IPS DF 6.9 (cell line): ENCODE results near the gene RPA3.
"Not testable (repeated sequence)": the region's sequence is repeated elsewhere in the genome, so short reads cannot be mapped to it uniquely, and the experiment has no call there.

Experiments
- DNase-seq: peaks from one replicate; pipeline ENCODE4 v3.0.0-alpha.2; 2013; ENCODE audit warnings: low read depth, low spot score
- H3K27ac ChIP-seq: one replicate; pipeline ENCODE4 v1.5.1; 2013; ENCODE audit warnings: low read length, control low read depth
- H3K27me3 ChIP-seq: 2 replicates; pipeline ENCODE4 v1.6.1; 2013; ENCODE audit warnings: mild to moderate bottlenecking, low read length; ENCODE audit not compliant: control insufficient read depth, insufficient read depth
- H3K36me3 ChIP-seq: 2 replicates; pipeline ENCODE4 v1.6.1; 2013; ENCODE audit warnings: low read length; ENCODE audit not compliant: control insufficient read depth, insufficient read depth
- H3K4me1 ChIP-seq: 2 replicates; pipeline ENCODE4 v1.6.1; 2013; ENCODE audit warnings: low read length; ENCODE audit not compliant: control insufficient read depth, insufficient read depth
- H3K4me3 ChIP-seq: 2 replicates; pipeline ENCODE4 v1.5.1; 2013; ENCODE audit warnings: mild to moderate bottlenecking, low read length
- H3K9me3 ChIP-seq: 2 replicates; pipeline ENCODE4 v1.6.1; 2013; ENCODE audit warnings: low read length, inconsistent platforms; ENCODE audit not compliant: control insufficient read depth, insufficient read depth
- WGBS: extraction: QIAGEN DNeasy Blood & Tissue Kit; methylation state at CpG from one replicate; pipeline ENCODE4 v1.1.7; 2013; ENCODE audit warnings: mixed read lengths, missing lambda C conversion rate; ENCODE audit not compliant: insufficient read length, insufficient coverage; 5-methylcytosine and 5-hydroxymethylcytosine counted together

Gene RPA3

DNA sequence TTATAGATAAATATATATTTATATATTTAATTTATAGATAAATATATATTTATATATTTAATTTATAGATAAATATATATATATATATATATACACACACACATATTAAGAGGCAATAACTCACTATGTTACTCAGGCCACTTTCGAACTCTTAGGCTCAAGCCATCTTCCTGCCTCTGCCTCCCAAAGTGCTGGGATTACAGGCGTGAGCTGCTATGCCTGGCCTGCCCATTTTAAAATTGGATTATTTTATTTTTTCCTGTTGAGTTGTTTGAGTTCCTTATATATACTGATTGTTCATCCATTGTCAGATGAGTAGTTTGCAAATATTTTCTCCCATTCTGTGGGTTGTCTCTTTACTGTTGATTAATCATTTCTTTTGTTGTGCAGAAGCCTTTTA is 38.8 kb downstream of the RPA3 start:
- DNase-seq, H3K27me3 ChIP-seq, H3K4me1 ChIP-seq, H3K36me3 ChIP-seq, H3K9me3 ChIP-seq, H3K27ac ChIP-seq, H3K4me3 ChIP-seq: not testable (repeated sequence)
- no CpG with 5 or more reads among the region's 2 CpGs for WGBS

DNA sequence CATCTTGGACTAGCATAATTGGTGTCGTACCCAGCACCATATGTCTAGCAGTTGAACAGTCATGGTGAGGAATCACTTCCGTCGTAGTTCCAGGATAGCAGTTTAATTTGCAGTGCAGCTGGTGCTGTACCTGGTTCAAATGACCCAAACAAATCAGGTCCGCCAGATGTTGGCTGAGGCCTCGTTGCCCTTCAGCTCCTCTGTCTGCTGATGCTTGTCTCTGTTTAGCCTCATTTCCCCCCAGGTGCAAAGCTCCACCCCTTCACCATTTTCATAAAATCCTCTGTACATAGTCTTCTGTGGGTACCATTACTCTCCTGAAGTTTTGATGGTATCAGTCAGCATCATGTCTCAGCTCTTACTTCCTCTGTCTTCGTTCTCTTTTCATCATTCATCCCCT is 42.7 kb downstream of the RPA3 start:
- no peak for DNase-seq
- Histone ChIP-seq H3K9me3 (no peaks in the 10 kb centered on the region), H3K36me3 (no peaks in the 10 kb centered on the region), H3K4me3 (no peak overlapping the region), H3K27ac (no peak overlapping the region), H3K27me3 (no peaks in the 10 kb centered on the region), H3K4me1 (no peaks in the 10 kb centered on the region)
- WGBS, result no CpG with 5 or more reads among the region's 6 CpGs

DNA sequence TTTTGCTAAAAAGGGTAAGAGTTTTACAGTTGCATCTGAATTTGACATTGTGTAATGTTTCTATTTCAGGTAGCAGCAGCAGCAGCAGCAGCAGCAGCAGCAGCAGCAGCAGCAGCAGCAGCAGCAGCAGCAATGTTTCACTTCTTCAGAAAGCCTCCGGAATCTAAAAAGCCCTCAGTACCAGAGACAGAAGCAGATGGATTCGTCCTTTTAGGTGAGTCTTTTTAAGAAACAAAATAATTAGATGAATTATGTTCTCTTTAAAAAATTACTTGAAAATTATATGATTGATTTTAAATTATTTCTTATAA is 45.2 kb downstream of the RPA3 start:
- Histone ChIP-seq H3K4me3 (no peak overlapping the region), H3K36me3 (no peaks in the 10 kb centered on the region), H3K9me3 (no peaks in the 10 kb centered on the region), H3K27ac (no peak overlapping the region), H3K27me3 (no peaks in the 10 kb centered on the region), H3K4me1 (no peaks in the 10 kb centered on the region)
- WGBS, result no CpG with 5 or more reads among the region's 2 CpGs
- DNase-seq, result no peak

DNA sequence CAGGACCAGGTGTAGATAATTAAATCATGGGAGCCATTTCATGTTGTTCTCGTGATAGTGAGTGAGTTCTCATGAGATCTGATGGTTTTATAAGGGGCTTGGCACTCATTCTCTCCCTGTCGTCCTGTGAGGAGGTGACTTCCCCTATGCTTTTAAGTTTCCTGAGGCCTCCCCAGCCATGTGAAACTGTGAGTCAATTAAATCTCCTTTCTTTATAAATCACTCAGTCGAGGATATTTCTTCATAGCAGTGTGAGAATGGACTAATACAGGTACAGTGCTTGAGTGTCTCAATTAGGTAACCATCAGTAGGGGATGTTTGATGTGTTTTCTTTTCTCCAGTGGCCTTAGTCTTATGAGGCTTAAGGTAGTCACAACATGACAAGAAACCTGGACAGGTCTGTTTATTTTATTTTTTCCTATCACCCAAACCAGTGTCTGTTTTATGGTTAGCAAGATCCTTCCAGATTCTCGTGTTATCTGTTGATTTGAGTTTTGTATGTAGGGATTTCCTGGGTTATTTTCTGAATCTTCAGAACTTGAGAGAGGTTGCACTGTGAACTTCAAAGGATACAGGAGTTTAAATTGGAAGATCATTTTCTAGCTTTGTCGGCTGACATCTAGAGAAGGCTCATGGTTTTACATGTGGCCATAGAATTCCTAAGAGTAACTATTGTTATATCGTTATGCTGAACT is 45.7 kb downstream of the RPA3 start:
- no peaks in the 10 kb centered on the region for H3K4me1 ChIP-seq
- WGBS, result no CpG with 5 or more reads among the region's 6 CpGs
- no peak overlapping the region for H3K27ac ChIP-seq
- no peak for DNase-seq
- no peaks in the 10 kb centered on the region for H3K27me3 ChIP-seq
- H3K4me3 ChIP-seq, result no peak overlapping the region
- H3K36me3 ChIP-seq, result no peaks in the 10 kb centered on the region
- H3K9me3 ChIP-seq, result no peaks in the 10 kb centered on the region

DNA sequence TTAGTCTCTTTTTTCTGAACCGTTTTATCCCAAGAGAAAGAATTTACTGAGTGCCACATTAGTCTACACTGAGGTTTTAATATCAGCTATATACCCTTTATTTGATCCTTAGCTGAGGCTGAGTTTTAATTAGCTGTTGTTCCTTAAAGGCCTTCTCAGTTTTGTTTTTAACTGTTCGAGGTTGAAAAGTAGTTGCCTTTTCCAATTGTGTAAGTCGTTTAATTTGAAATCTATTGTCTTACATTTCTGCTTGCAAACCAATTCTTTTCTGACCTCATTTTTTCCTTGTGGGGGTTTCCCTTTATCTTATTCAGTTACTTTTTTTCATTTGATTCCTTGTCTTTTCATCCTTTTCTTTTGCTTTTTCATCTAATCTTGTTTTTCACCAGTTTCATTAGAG is 47.0 kb downstream of the RPA3 start:
- no peaks in the 10 kb centered on the region for H3K9me3 ChIP-seq
- no peak for DNase-seq
- no peaks in the 10 kb centered on the region for H3K27me3 ChIP-seq
- H3K27ac ChIP-seq, result no peak overlapping the region
- no peak overlapping the region for H3K4me3 ChIP-seq
- WGBS, result no CpG with 5 or more reads among the region's 3 CpGs
- H3K4me1 ChIP-seq, result no peaks in the 10 kb centered on the region
- no peaks in the 10 kb centered on the region for H3K36me3 ChIP-seq

DNA sequence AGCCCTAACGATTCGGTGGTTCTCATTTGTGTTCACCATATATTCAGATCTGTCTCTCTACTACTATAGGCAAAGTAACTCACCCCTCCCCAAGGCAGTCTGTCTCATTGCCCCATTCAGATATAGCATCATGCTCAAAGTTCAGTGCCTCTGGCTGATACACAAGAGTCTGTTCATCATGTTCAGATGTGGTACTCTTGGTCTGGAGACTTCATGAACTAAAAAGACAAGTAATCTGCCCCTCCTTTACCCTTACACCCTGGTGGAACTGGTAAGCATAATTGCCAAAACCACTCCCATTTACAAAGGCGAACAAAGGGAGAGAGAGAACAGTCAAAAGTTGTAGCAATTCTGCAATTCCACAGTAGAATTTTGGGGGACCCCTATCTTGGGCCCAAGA is 47.9 kb downstream of the RPA3 start:
- Histone ChIP-seq H3K9me3 (no peaks in the 10 kb centered on the region), H3K27ac (no peak overlapping the region), H3K4me3 (no peak overlapping the region), H3K36me3 (no peaks in the 10 kb centered on the region), H3K4me1 (no peaks in the 10 kb centered on the region), H3K27me3 (no peaks in the 10 kb centered on the region)
- no peak for DNase-seq
- no CpG with 5 or more reads among the region's 3 CpGs for WGBS

DNA sequence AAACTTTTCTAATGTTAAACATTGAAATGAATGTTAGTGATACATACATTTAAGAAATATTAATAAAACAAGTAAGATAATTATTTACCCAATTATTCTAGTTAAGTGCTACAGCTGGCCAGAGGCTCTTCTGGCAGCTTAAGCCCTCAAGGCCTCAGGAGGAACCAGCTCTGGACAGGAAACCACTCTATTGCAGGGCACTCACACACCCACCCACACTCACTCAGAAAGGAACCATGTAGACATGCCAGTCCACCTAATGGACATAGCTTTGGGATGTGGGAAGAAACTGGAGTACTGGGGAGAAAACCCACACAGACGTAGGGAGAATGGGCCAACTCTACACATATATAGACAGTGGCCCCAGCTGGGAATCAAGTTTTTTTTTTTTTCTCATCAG is 49.7 kb downstream of the RPA3 start:
- Histone ChIP-seq H3K27me3 (no peaks in the 10 kb centered on the region), H3K9me3 (no peaks in the 10 kb centered on the region), H3K4me3 (no peak overlapping the region), H3K27ac (no peak overlapping the region), H3K4me1 (no peaks in the 10 kb centered on the region), H3K36me3 (no peaks in the 10 kb centered on the region)
- DNase-seq, result no peak
- no CpG with 5 or more reads among the region's 1 CpG for WGBS

DNA sequence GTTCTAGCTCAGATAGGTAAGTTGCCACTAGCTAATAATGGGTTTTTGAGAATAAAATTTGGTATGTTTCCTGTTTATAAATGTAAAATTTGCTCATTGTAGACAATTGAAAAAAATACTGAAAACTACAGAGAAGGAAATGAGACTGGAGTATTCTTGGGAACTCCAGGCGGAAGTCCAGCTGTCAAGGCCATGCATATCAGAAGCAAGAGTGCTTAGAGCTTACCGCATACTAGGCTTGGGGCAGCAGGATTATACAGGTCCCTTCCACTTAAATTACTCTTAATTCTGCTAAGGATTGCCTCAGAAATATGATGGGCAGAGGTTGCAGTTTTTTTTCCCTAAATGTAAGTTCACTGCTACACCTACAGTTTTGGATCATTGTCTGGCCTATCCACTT is 51.2 kb downstream of the RPA3 start:
- no peak for DNase-seq
- WGBS, result no CpG with 5 or more reads among the region's 2 CpGs
- no peaks in the 10 kb centered on the region for H3K9me3 ChIP-seq

DNA sequence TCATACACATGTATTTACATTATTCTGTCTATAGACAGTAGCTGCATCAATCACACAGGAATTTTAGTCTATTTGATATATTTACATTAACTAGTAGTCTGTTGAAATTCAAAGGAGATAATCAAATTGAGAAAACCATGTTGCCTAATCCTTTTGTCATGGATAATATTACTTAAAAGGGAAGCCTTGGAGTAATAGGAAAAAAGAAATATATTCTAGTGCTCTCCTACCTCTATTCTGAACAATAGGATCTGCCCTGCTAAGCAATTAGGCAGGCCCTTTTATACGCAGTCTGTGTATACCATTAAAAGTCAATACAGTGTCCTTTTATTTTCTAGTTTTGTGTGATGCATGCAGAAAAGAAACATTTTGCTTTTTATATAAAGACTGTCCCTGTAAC is 53.4 kb downstream of the RPA3 start:
- Histone ChIP-seq H3K27ac (no peak overlapping the region), H3K27me3 (no peaks in the 10 kb centered on the region), H3K4me3 (no peak overlapping the region), H3K36me3 (no peaks in the 10 kb centered on the region), H3K9me3 (no peaks in the 10 kb centered on the region), H3K4me1 (no peaks in the 10 kb centered on the region)
- WGBS, result no CpG with 5 or more reads among the region's 1 CpG
- DNase-seq, result no peak

More for the DNA sequence above, 51.2 kb downstream of the RPA3 start:
- no peaks in the 10 kb centered on the region for H3K36me3 ChIP-seq
- no peak overlapping the region for H3K27ac ChIP-seq
- H3K27me3 ChIP-seq, result no peaks in the 10 kb centered on the region
- no peak overlapping the region for H3K4me3 ChIP-seq
- no peaks in the 10 kb centered on the region for H3K4me1 ChIP-seq

DNA sequence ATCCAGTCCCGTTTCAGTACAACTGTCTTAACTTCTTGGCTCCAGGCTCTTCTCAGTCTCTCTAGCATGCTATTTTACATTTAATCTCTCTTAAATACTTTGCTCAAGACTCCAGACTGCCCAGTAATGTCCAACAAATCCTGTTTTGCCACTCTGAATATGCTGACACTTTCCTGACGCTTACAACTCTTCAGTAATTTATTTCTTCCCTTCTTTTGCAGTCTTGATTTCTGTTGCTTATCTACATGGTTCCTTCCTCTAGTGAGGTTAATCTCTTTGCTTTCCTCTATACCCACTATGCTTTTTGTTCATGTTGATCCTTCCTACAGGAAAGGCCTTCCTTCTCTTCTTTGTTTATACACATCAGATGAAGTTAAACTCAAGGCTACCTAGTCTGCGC is 54.1 kb downstream of the RPA3 start:
- H3K27me3 ChIP-seq, result no peaks in the 10 kb centered on the region
- no peaks in the 10 kb centered on the region for H3K4me1 ChIP-seq
- no peak overlapping the region for H3K27ac ChIP-seq
- no peak for DNase-seq
- whole genome bisulfite sequencing, result 100% methylated on average over 1 of the region's 3 CpGs
- H3K4me3 ChIP-seq, result no peak overlapping the region
- H3K9me3 ChIP-seq, result no peaks in the 10 kb centered on the region
- no peaks in the 10 kb centered on the region for H3K36me3 ChIP-seq

DNA sequence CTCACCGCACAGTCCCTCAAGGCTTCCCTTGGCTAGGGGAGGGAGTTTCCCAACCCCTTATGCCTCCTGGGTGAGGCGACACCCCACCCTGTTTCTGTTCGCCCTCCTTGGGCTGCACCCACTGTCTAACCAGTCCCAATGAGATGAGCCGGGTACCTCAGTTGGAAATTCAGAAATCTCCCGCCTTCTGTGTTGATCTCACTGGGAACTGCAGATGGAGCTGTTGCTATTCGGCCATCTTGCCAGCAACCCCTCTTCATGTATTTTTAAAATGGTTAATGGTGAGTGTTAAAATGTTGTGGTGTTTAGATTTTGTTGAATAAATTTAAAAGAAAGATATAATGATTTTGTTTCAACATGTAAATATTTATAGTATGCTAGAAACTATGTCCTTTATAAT is 55.9 kb downstream of the RPA3 start:
- Histone ChIP-seq H3K27ac (no peak overlapping the region), H3K4me1 (no peaks in the 10 kb centered on the region), H3K4me3 (no peak overlapping the region), H3K9me3 (no peaks in the 10 kb centered on the region), H3K36me3 (no peaks in the 10 kb centered on the region), H3K27me3 (no peaks in the 10 kb centered on the region)
- no CpG with 5 or more reads among the region's 6 CpGs for WGBS
- no peak for DNase-seq
